Cardiac muscle cell (in vitro differentiated cells and primary cell): ENCODE measurements around the gene ZMYND10. TPM values are rescaled to one million over a fixed set of nuclear protein-coding genes. Genes with fewer than 3 reads are reported as not detected.
"Not testable (repeated sequence)": the region's sequence is repeated elsewhere in the genome, so short reads cannot be mapped to it uniquely, and the experiment has no call there.

ENCODE experiments used
- DNase-seq, 2 donors: peaks; one replicate each; pipeline versions ENCODE4 v3.0.0 to v3.0.0-alpha.2; 2010 to 2017; ENCODE audit warnings: low read depth in 1 of 2, low spot score in 1 of 2
- H3K27ac ChIP-seq: fragments of 200-600 bp; sonication (generic); 2 replicates; pipeline ENCODE4 v1.5.1; 2016
- H3K27me3 ChIP-seq: fragments of 200-600 bp; sonication (generic); 2 replicates; pipeline ENCODE4 v1.6.0; 2016; ENCODE audit warnings: control low read depth
- H3K36me3 ChIP-seq: fragments of 200-600 bp; sonication (generic); 2 replicates; pipeline ENCODE4 v1.5.1; 2016; ENCODE audit warnings: control low read depth
- H3K4me1 ChIP-seq: fragments of 200-600 bp; sonication (generic); 2 replicates; pipeline ENCODE4 v1.8.1; 2017; ENCODE audit warnings: low read depth, mild to moderate bottlenecking, mixed run types
- H3K4me3 ChIP-seq: fragments of 200-600 bp; sonication (generic); 2 replicates; pipeline ENCODE4 v1.5.1; 2016; ENCODE audit warnings: mild to moderate bottlenecking
- H3K9me3 ChIP-seq: fragments of 200-600 bp; sonication (generic); 2 replicates; pipeline ENCODE4 v1.5.1; 2017; ENCODE audit warnings: low read depth, mild to moderate bottlenecking, control low read depth
- CTCF ChIP-seq: IDR thresholded peaks from 2 replicates; pipeline ENCODE4 v1.5.1; 2012; ENCODE audit warnings: low read depth, mild to moderate bottlenecking, low read length
- polyA plus RNA-seq: library from polyadenylated mRNA; unstranded; fragments of >200 nt; fragmentation: Nextera tagmentation; extraction: Ambion mirVana; gene quantifications from 2 replicates; pipeline ENCODE4 v1.2.1, GENCODE V29; 2016
- total RNA-seq: library from RNA; depleted of rRNA; stranded (reverse); fragments of >200 nt; gene quantifications from 2 replicates; pipeline ENCODE4 v1.2.3, GENCODE V29; 2016

Gene ZMYND10
- total and polyA plus RNA-seq, 2 experiments from 2014 or later, result 1.8 to 2.8 TPM

DNA sequence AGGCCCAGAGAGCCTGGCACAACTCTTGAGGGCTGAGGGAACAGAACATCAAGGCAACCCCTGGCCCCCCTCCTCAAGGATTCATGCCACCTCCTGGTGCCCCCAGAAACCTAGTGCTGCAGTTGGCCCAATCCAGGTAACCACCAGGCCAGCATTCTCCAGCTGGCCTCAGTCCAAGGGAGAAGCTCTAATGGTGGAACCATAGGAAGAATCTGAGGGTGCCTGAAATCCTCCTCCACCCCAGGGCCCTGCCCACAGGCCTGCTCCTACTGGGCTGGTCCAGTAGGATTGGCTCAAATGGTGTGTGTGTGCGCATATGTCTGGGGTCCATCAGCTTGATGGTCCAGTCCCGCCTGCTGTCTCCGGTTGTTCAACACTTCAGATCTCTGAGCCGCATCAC lies 30.7 kb downstream of the ZMYND10 start:
- H3K4me3 ChIP-seq, result no peak overlapping the region
- H3K36me3 ChIP-seq, result peaks cover 24% of the 10 kb centered on the region
- no peak overlapping the region for H3K27ac ChIP-seq
- H3K9me3 ChIP-seq, result no peaks in the 10 kb centered on the region
- TF ChIP-seq CTCF, result no peak
- no peak for DNase-seq
- peaks cover 4% of the 10 kb centered on the region for H3K4me1 ChIP-seq
- no peaks in the 10 kb centered on the region for H3K27me3 ChIP-seq

- Histone ChIP-seq H3K4me3 (no peak overlapping the region), H3K27me3 (no peaks in the 10 kb centered on the region), H3K36me3 (peaks cover 19% of the 10 kb centered on the region), H3K27ac (no peak overlapping the region), H3K4me1 (no peaks in the 10 kb centered on the region), H3K9me3 (no peaks in the 10 kb centered on the region)
- no peak for DNase-seq
- TF ChIP-seq CTCF, result no peak
Measured at GRCh38 chr3:50314342-50314741, 31.2 kb downstream of the ZMYND10 start.

DNA sequence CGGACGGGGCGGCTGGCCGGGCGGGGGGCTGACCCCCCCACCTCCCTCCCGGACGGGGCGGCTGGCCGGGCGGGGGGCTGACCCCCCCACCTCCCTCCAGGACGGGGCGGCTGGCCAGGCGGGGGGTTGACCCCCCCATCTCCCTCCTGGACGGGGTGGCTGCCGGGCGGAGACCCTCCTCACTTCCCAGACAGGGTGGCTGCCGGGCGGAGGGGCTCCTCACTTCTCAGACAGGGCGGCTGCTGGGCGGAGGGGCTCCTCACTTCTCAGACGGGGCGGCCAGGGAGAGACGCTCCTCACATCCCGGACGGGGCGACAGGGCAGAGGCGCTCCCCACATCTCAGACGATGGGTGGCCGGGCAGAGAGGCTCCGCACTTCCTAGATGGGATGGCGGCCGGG lies 33.5 kb downstream of the ZMYND10 start:
- not testable (repeated sequence) for H3K36me3 ChIP-seq, H3K27ac ChIP-seq, DNase-seq, H3K27me3 ChIP-seq, H3K4me3 ChIP-seq, H3K4me1 ChIP-seq, H3K9me3 ChIP-seq

- Histone ChIP-seq H3K27me3 (no peaks in the 10 kb centered on the region), H3K4me3 (no peak overlapping the region), H3K36me3 (no peaks in the 10 kb centered on the region), H3K9me3 (peaks cover 4% of the 10 kb centered on the region), H3K4me1 (peaks cover 8% of the 10 kb centered on the region), H3K27ac (no peak overlapping the region)
- TF ChIP-seq CTCF, result no peak
- DNase-seq, result no peak
Measured at GRCh38 chr3:50304601-50305000, 40.9 kb downstream of the ZMYND10 start.

- Histone ChIP-seq H3K27me3 (no peaks in the 10 kb centered on the region), H3K9me3 (no peaks in the 10 kb centered on the region), H3K4me3 (no peak within 1 kb of the TSS), H3K4me1 (peaks cover 15% of the 10 kb centered on the region), H3K36me3 (no peaks in the 10 kb centered on the region), H3K27ac (peak within 1 kb of the TSS; percentile 76)
- peak; percentile 36 to 60 for DNase-seq
- peak; percentile 16 for TF ChIP-seq CTCF
Measured at GRCh38 chr3:50303013-50303815, 42.3 kb downstream of the ZMYND10 start, which contains the start of gene HYAL1. Gene HYAL1, minus strand, starts transcription at chr3:50303574. Its CDS starts 618 bp downstream, at chr3:50302956.
